HCT116 (cell line): ENCODE data around the gene LIMA1. TPM values are rescaled to one million over a fixed set of nuclear protein-coding genes. Genes with fewer than 3 reads are reported as not detected.

ENCODE experiments used
- ATAC-seq: fragments of 200-7000 bp; cut with Tn5 transposase; 2 replicates; pipeline ENCODE4 v1.9.1; 2020; ENCODE audit warnings: mild to moderate bottlenecking, moderate library complexity
- BruUV-seq: library from RNA; stranded (reverse); fragments of 400-500 nt; replicated peaks from 2 replicates; lab custom pipeline; 2021; lab: Mats Ljungman, UMichigan
- CTCF ChIA-PET: fragments of 300-600 bp; sonication (Branson Sonifier 250); formaldehyde crosslinking; loops from one replicate; lab custom pipeline; 2021; ENCODE audit warnings: antibody characterized with exemption; lab: Charles Lee
- POLR2A ChIA-PET: fragments of 300-600, 350-600 bp; sonication (Branson Sonifier 250); formaldehyde crosslinking; loops from one replicate; lab custom pipeline; 2021; ENCODE audit warnings: antibody characterized with exemption; lab: Charles Lee
- RAD21 ChIA-PET, 2 experiments: fragments of 300-600 bp; sonication (Branson Sonifier 250); formaldehyde crosslinking; loops; one replicate each; lab custom pipeline; 2023; ENCODE audit warnings: low total read pairs in 2 of 2; ENCODE audit not compliant: uncharacterized antibody in 2 of 2, unreplicated experiment in 2 of 2, low non-redundant PET in 1 of 2; lab: Charles Lee
- DNase-seq: peaks from one replicate; pipeline ENCODE4 v3.0.0-alpha.2; 2010; ENCODE audit warnings: low read depth, low spot score
- H2AFZ ChIP-seq: fragments of 200-600 bp; shearing (Covaris generic), sonication (generic); 2 replicates; pipeline ENCODE4 v1.6.1; 2017; ENCODE audit warnings: low read depth, mixed run types, mixed read lengths, antibody characterized with exemption, low read length; ENCODE audit not compliant: poor library complexity, severe bottlenecking
- H3K27ac ChIP-seq: 2 replicates; pipeline ENCODE4 v1.5.1; 2012; ENCODE audit warnings: low read depth, low read length
- H3K27me3 ChIP-seq: fragments of 200-600 bp; sonication (generic); 2 replicates; pipeline ENCODE4 v1.6.1; 2016; ENCODE audit warnings: mixed run types, low read length, mixed read lengths; ENCODE audit not compliant: insufficient read depth
- H3K36me3 ChIP-seq, 2 experiments: fragments of 200-500 bp in 1 of 2; fragments of 200-600 bp in 1 of 2; sonication (Bioruptor generic) in 1 of 2; sonication (generic) in 1 of 2; 2 replicates each; pipeline versions ENCODE4 v1.5.1 to v1.6.1; 2014 to 2016; ENCODE audit warnings: low read length in 2 of 2, inconsistent platforms in 1 of 2, mixed read lengths in 1 of 2, mixed run types in 1 of 2; ENCODE audit not compliant: insufficient read depth in 2 of 2, control insufficient read depth in 1 of 2
- H3K4me1 ChIP-seq, 2 experiments: fragments of 200-600 bp in 1 of 2; sonication (generic) in 1 of 2; 2 replicates each; pipeline versions ENCODE4 v1.5.1 to v1.6.1; 2012 to 2017; ENCODE audit warnings: low read length in 2 of 2, inconsistent platforms in 1 of 2, mild to moderate bottlenecking in 1 of 2, mixed read lengths in 1 of 2, mixed run types in 1 of 2, moderate library complexity in 1 of 2; ENCODE audit not compliant: insufficient read depth in 2 of 2, control insufficient read depth in 1 of 2
- H3K4me2 ChIP-seq: fragments of 200-600 bp; sonication (generic); 2 replicates; pipeline ENCODE4 v1.6.1; 2017; ENCODE audit warnings: mixed run types, low read length, mixed read lengths
- H3K4me3 ChIP-seq, 2 experiments: fragments of 200-600 bp in 1 of 2; sonication (generic) in 1 of 2; replicated peaks in 1 of 2; 2 replicates each; pipeline ENCODE4 v1.5.1; 2011 to 2016; ENCODE audit warnings: low read length in 2 of 2, control low read depth in 1 of 2, low read depth in 1 of 2, mild to moderate bottlenecking in 1 of 2, mixed read lengths in 1 of 2, mixed run types in 1 of 2
- H3K79me2 ChIP-seq: fragments of 200-600 bp; sonication (generic); 2 replicates; pipeline ENCODE4 v1.6.1; 2017; ENCODE audit warnings: mild to moderate bottlenecking, mixed run types, low read length, moderate library complexity, mixed read lengths; ENCODE audit not compliant: insufficient read depth
- H3K9ac ChIP-seq: fragments of 200-600 bp; sonication (generic); 2 replicates; pipeline ENCODE4 v1.6.1; 2016; ENCODE audit warnings: low read length, mixed read lengths
- H3K9me2 ChIP-seq: fragments of 200-600 bp; sonication (generic), shearing (Covaris generic); 2 replicates; pipeline ENCODE4 v1.6.1; 2017; ENCODE audit warnings: mixed run types, mild to moderate bottlenecking, moderate library complexity; ENCODE audit not compliant: insufficient read depth
- H3K9me3 ChIP-seq, 2 experiments: fragments of 200-500 bp in 1 of 2; fragments of 200-600 bp in 1 of 2; sonication (Bioruptor generic) in 1 of 2; sonication (generic) in 1 of 2; 2 replicates each; pipeline ENCODE4 v1.6.1; 2014 to 2017; ENCODE audit warnings: low read length in 2 of 2, mixed read lengths in 2 of 2, inconsistent platforms in 1 of 2, low read depth in 1 of 2, mild to moderate bottlenecking in 1 of 2, mixed run types in 1 of 2, moderate library complexity in 1 of 2; ENCODE audit not compliant: control insufficient read depth in 1 of 2, insufficient read depth in 1 of 2
- H4K20me1 ChIP-seq: fragments of 200-600 bp; sonication (generic), shearing (Covaris generic); 2 replicates; pipeline ENCODE4 v1.6.1; 2017; ENCODE audit warnings: mixed run types, mild to moderate bottlenecking, moderate library complexity; ENCODE audit not compliant: insufficient read depth
- CBX3 ChIP-seq: IDR thresholded peaks from 2 replicates; pipeline ENCODE4 v1.6.1; 2012; ENCODE audit warnings: low read depth
- CEBPB ChIP-seq: IDR thresholded peaks from 2 replicates; pipeline ENCODE4 v1.6.1; 2012; ENCODE audit warnings: low read depth
- ELF1 ChIP-seq: IDR thresholded peaks from 2 replicates; pipeline ENCODE4 v1.6.1; 2012; ENCODE audit warnings: low read depth, borderline replicate concordance
- EZH2 ChIP-seq: fragments of 200-600 bp; sonication (generic); IDR thresholded peaks from 2 replicates; pipeline ENCODE4 v1.6.1; 2017; ENCODE audit warnings: antibody characterized with exemption, mixed run types
- FOSL1 ChIP-seq: IDR thresholded peaks from 2 replicates; pipeline ENCODE4 v1.6.1; 2012; ENCODE audit warnings: low read depth
- POLR2A ChIP-seq: IDR thresholded peaks from 2 replicates; pipeline ENCODE4 v1.7.0; 2011; ENCODE audit warnings: borderline replicate concordance; ENCODE audit not compliant: insufficient read depth, insufficient read length; ENCODE audit errors: extremely low read depth
- SIN3A ChIP-seq: IDR thresholded peaks from 2 replicates; pipeline ENCODE4 v1.6.1; 2012; ENCODE audit warnings: low read depth
- SP1 ChIP-seq: IDR thresholded peaks from 2 replicates; pipeline ENCODE4 v1.6.1; 2012; ENCODE audit warnings: low read depth
- TCF7L2 ChIP-seq: IDR thresholded peaks from 2 replicates; pipeline ENCODE4 v1.7.0; 2011; ENCODE audit warnings: borderline replicate concordance, inconsistent platforms; ENCODE audit not compliant: insufficient read depth, insufficient read length; ENCODE audit errors: extremely low read depth
- intact Hi-C: fragments of 100-400 bp; cut with micrococcal nuclease; formaldehyde crosslinking; loops from 2 replicates; pipeline ENCODE4 v1.10.0; 2022
- total RNA-seq: library from RNA; stranded (reverse); gene quantifications from one replicate; pipeline ENCODE4 v1.2.1, GENCODE V29; 2021; ENCODE audit not compliant: unreplicated experiment
- TF ChIP-seq, protein P1 (sequence below): IDR thresholded peaks from 2 replicates; pipeline ENCODE4 v1.6.1; 2011; ENCODE audit warnings: mild to moderate bottlenecking, low read length, moderate library complexity; ENCODE audit not compliant: insufficient replicate concordance; ENCODE audit errors: extremely low read depth
- TF ChIP-seq, protein P2 (sequence below), 3 experiments: fragments of 200-600 bp in 1 of 3; sonication (generic) in 1 of 3; IDR thresholded peaks in 2 of 3; conservative IDR thresholded peaks in 1 of 3; 2 replicates each; pipeline ENCODE4 v1.5.1; 2012 to 2017; ENCODE audit warnings: low read depth in 2 of 3, low read length in 2 of 3, antibody characterized with exemption in 1 of 3, borderline replicate concordance in 1 of 3, control low read depth in 1 of 3, mild to moderate bottlenecking in 1 of 3, mixed read lengths in 1 of 3, mixed run types in 1 of 3, moderate library complexity in 1 of 3; ENCODE audit not compliant: insufficient read depth in 1 of 3
- TF ChIP-seq, protein P3 (sequence below): IDR thresholded peaks from 2 replicates; pipeline ENCODE4 v1.6.1; 2012
- TF ChIP-seq, protein P4 (sequence below): IDR thresholded peaks from 2 replicates; pipeline ENCODE4 v1.6.1; 2012

LIMA1 gene
- total RNA-seq, 1 experiment from 2014 or later: 79.6 TPM

DNA sequence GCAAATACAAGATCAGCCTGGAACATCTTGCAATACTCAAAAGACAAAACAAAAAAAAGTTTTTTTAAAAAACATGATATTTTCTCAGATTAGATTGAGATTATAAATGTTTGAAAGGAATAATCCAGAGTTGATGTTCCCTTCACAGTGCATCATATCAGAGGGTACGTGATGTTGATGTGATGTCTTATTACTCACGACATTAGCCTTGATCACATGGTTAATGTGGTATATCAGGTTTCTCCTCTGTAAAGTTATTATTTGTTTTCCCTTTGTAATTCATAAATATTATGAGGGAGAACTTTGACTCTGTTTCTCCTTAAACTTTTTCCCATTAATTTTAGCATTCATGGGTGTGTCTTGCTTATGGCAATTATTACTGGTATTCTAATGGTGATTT lies 26.6 kb downstream of the LIMA1 start (continued):
- TF ChIP-seq, protein P1, sequence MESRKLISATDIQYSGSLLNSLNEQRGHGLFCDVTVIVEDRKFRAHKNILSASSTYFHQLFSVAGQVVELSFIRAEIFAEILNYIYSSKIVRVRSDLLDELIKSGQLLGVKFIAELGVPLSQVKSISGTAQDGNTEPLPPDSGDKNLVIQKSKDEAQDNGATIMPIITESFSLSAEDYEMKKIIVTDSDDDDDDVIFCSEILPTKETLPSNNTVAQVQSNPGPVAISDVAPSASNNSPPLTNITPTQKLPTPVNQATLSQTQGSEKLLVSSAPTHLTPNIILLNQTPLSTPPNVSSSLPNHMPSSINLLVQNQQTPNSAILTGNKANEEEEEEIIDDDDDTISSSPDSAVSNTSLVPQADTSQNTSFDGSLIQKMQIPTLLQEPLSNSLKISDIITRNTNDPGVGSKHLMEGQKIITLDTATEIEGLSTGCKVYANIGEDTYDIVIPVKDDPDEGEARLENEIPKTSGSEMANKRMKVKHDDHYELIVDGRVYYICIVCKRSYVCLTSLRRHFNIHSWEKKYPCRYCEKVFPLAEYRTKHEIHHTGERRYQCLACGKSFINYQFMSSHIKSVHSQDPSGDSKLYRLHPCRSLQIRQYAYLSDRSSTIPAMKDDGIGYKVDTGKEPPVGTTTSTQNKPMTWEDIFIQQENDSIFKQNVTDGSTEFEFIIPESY: no peak
- TF ChIP-seq SIN3A: no peak
- TF ChIP-seq CBX3: no peak
- no peak for TF ChIP-seq FOSL1
- TF ChIP-seq EZH2: no peak
- TF ChIP-seq, all 23 proteins: peak for 0

DNA sequence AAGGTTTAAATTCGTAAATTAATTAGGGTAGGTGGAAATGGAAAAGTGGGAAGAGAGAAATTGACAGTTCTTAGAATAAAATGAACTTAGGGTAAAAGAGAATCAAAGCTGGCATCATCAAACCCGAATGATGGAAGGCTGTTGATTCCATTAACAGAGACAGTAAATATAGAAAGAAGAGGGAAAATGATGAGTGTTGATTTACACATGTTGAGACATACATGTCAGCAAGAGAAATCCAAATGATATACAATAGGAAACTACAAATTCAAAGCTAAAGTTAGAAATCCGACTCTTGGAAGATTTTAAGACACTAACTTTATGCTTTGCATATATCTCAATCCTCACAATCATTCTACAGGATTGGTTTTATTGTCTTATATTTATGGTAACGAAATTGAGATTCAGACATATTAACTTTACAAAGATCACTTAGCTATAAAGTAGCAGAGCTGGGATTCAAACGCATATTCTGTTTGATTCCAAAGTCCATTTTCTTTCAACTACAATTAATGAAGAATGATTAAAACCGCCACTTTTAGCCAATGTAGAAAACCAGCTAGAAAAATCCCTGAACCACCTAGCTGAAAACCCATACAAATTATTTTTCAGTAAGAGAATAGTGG lies 30.2 kb downstream of the LIMA1 start:
- intact Hi-C loops: no loop called here
- Histone ChIP-seq H3K4me1 (peaks cover 86 to 100% of the 10 kb centered on the region in 2 experiments), H3K9me2 (no peaks in the 10 kb centered on the region), H2AFZ (no peak overlapping the region), H3K27me3 (no peaks in the 10 kb centered on the region), H3K36me3 (no peaks in the 10 kb centered on the region), H3K4me3 (no peak overlapping the region), H3K9me3 (no peaks in the 10 kb centered on the region), H3K79me2 (0 out of 2 replicates have a peak, but pooled peaks cover 3% of the 10 kb centered on the region), H3K4me2 (peak overlapping the region; percentile 70), H3K27ac (no peak overlapping the region), H4K20me1 (no peaks in the 10 kb centered on the region), H3K9ac (peak overlapping the region; percentile 69; the same call in 1 of the 2 replicates)
- RAD21 ChIA-PET: no interaction called here
- BruUV-seq: no TSS peak
- CTCF ChIA-PET: no interaction called here
- no peak for ATAC-seq
- no peak for DNase-seq
- TF ChIP-seq TCF7L2 (no peak), POLR2A (no peak), ELF1 (no peak), EZH2 (no peak), CEBPB (no peak), SP1 (no peak), CBX3 (no peak)
- TF ChIP-seq, protein P2, sequence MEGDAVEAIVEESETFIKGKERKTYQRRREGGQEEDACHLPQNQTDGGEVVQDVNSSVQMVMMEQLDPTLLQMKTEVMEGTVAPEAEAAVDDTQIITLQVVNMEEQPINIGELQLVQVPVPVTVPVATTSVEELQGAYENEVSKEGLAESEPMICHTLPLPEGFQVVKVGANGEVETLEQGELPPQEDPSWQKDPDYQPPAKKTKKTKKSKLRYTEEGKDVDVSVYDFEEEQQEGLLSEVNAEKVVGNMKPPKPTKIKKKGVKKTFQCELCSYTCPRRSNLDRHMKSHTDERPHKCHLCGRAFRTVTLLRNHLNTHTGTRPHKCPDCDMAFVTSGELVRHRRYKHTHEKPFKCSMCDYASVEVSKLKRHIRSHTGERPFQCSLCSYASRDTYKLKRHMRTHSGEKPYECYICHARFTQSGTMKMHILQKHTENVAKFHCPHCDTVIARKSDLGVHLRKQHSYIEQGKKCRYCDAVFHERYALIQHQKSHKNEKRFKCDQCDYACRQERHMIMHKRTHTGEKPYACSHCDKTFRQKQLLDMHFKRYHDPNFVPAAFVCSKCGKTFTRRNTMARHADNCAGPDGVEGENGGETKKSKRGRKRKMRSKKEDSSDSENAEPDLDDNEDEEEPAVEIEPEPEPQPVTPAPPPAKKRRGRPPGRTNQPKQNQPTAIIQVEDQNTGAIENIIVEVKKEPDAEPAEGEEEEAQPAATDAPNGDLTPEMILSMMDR (IDR thresholded peaks at IDR 0.05 in 2 of 3, conservative IDR thresholded peaks at IDR 0.05 in 1 of 3; ENCODE audit: borderline replicate concordance in 1 of 3, insufficient read depth in 1 of 3, low read depth in 2 of 3, low read length in 2 of 3): no peak
- TF ChIP-seq, protein P3, sequence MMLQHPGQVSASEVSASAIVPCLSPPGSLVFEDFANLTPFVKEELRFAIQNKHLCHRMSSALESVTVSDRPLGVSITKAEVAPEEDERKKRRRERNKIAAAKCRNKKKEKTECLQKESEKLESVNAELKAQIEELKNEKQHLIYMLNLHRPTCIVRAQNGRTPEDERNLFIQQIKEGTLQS: no peak
- TF ChIP-seq, protein P4, sequence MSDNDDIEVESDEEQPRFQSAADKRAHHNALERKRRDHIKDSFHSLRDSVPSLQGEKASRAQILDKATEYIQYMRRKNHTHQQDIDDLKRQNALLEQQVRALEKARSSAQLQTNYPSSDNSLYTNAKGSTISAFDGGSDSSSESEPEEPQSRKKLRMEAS: no peak
- POLR2A ChIA-PET: interaction anchor here (2.7 kb wide), 1 partner anchor 31 kb away, joined by 10 read pairs; no protein-coding TSS in a partner anchor
